ENCODE data around the gene SOX9.

DNA sequence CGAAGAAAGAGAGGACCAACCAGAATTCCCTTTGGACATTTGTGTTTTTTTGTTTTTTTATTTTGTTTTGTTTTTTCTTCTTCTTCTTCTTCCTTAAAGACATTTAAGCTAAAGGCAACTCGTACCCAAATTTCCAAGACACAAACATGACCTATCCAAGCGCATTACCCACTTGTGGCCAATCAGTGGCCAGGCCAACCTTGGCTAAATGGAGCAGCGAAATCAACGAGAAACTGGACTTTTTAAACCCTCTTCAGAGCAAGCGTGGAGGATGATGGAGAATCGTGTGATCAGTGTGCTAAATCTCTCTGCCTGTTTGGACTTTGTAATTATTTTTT is 3.6 kb downstream of the SOX9 start:
- TF ChIP-seq ZNF274 (IDR thresholded peaks at IDR 0.05; ENCODE audit: low read depth, low read length), result no peak
- no peak for TF ChIP-seq YY1 (IDR thresholded peaks at IDR 0.05; ENCODE audit: insufficient read depth, insufficient read length)
